SK-N-SH (cell line): ENCODE results near the gene IL17RA.

Source experiments
- CTCF ChIP-seq: fragments of 200-600 bp; sonication (generic); IDR thresholded peaks from 2 replicates; pipeline ENCODE4 v1.6.1; 2017; ENCODE audit warnings: antibody characterized with exemption, mild to moderate bottlenecking, moderate library complexity
- EZH2phosphoT487 ChIP-seq: fragments of 200-600 bp; sonication (generic); IDR thresholded peaks from 2 replicates; pipeline ENCODE4 v1.6.1; 2017; ENCODE audit warnings: low read depth, mixed run types, mild to moderate bottlenecking, antibody characterized with exemption, moderate library complexity, borderline replicate concordance
- NRF1 ChIP-seq: IDR thresholded peaks from 2 replicates; pipeline ENCODE4 v1.6.1; 2012; ENCODE audit warnings: low read depth, mild to moderate bottlenecking, low read length
- ZBTB33 ChIP-seq: IDR thresholded peaks from 2 replicates; pipeline ENCODE4 v1.4.0; 2012; ENCODE audit warnings: low read depth, borderline replicate concordance

GRCh38 chr22:17133137-17133536, 48.3 kb downstream of the IL17RA start:
- TF ChIP-seq CTCF (no peak), NRF1 (no peak), EZH2phosphoT487 (no peak), ZBTB33 (no peak)
